ENCODE results near the gene ATP6V0A4.

GRCh38 chr7:138829335-138829734 is 31.3 kb upstream of the ATP6V0A4 start:
- TF ChIP-seq EZH2 (IDR thresholded peaks at IDR 0.05; ENCODE audit: insufficient read depth, poor library complexity, severe bottlenecking) (no peak), EZH2phosphoT487 (IDR thresholded peaks at IDR 0.05; ENCODE audit: insufficient read depth, low read depth) (no peak)

Data from GM23248 (cell line).